Panc1 (cell line): ENCODE results near the gene DLGAP3. TPM values are rescaled to one million over a fixed set of nuclear protein-coding genes. Genes with fewer than 3 reads are reported as not detected.

ENCODE experiments used
- ATAC-seq: fragments of 200-7000 bp; cut with Tn5 transposase; 2 replicates; pipeline ENCODE4 v1.9.1; 2020; ENCODE audit warnings: mild to moderate bottlenecking, moderate library complexity
- BruUV-seq: library from RNA; stranded (reverse); fragments of 400-500 nt; replicated peaks from 2 replicates; lab custom pipeline; 2021; lab: Mats Ljungman, UMichigan
- CTCF ChIA-PET: fragments of 300-600 bp; sonication (Branson Sonifier 250); formaldehyde crosslinking; loops from one replicate; lab custom pipeline; 2022; ENCODE audit warnings: antibody characterized with exemption; lab: Charles Lee
- POLR2A ChIA-PET: fragments of 300-600 bp; sonication (Branson Sonifier 250); formaldehyde crosslinking; loops from one replicate; lab custom pipeline; 2022; ENCODE audit warnings: antibody characterized with exemption; lab: Charles Lee
- DNase-seq: peaks from one replicate; pipeline ENCODE4 v3.0.0-alpha.2; 2010; ENCODE audit warnings: low read depth, low spot score
- H3K27ac ChIP-seq: 2 replicates; pipeline ENCODE4 v1.5.1; 2011; ENCODE audit warnings: mild to moderate bottlenecking, low read length, inconsistent platforms
- H3K27me3 ChIP-seq: fragments of 200-500 bp; sonication (Bioruptor generic); 2 replicates; pipeline ENCODE4 v1.6.0; 2014; ENCODE audit warnings: low read length, inconsistent platforms; ENCODE audit not compliant: control insufficient read depth, insufficient read depth
- H3K36me3 ChIP-seq: fragments of 200-500 bp; sonication (Bioruptor generic); 2 replicates; pipeline ENCODE4 v1.5.1; 2014; ENCODE audit warnings: inconsistent platforms, mild to moderate bottlenecking, low read length, moderate library complexity; ENCODE audit not compliant: control insufficient read depth, insufficient read depth
- H3K4me1 ChIP-seq: 2 replicates; pipeline ENCODE4 v1.5.1; 2011; ENCODE audit warnings: inconsistent platforms, mild to moderate bottlenecking, low read length, moderate library complexity; ENCODE audit not compliant: control insufficient read depth, insufficient read depth
- H3K4me3 ChIP-seq, 2 experiments: 2 replicates each; pipeline ENCODE4 v1.5.1; 2011 to 2012; ENCODE audit warnings: low read depth in 2 of 2, low read length in 2 of 2, mild to moderate bottlenecking in 2 of 2, inconsistent platforms in 1 of 2, moderate library complexity in 1 of 2
- H3K9me3 ChIP-seq: fragments of 200-500 bp; sonication (Bioruptor generic); 2 replicates; pipeline ENCODE4 v1.5.1; 2014; ENCODE audit warnings: low read depth, mild to moderate bottlenecking, inconsistent platforms, low read length, moderate library complexity; ENCODE audit not compliant: control insufficient read depth, insufficient read depth
- POLR2AphosphoS5 ChIP-seq: IDR thresholded peaks from 2 replicates; pipeline ENCODE4 v1.6.1; 2012; ENCODE audit warnings: mild to moderate bottlenecking, low read depth, low read length, moderate library complexity
- REST ChIP-seq, 2 experiments: IDR thresholded peaks; 2 replicates each; pipeline ENCODE4 v1.6.1; 2011 to 2012; ENCODE audit warnings: low read depth in 2 of 2, control low read depth in 1 of 2, low read length in 1 of 2, mild to moderate bottlenecking in 1 of 2, moderate library complexity in 1 of 2; ENCODE audit not compliant: insufficient read depth in 1 of 2
- SIN3A ChIP-seq: IDR thresholded peaks from 2 replicates; pipeline ENCODE4 v1.6.1; 2012; ENCODE audit warnings: low read depth, mild to moderate bottlenecking, low read length, moderate library complexity, borderline replicate concordance; ENCODE audit not compliant: insufficient read depth
- TCF7L2 ChIP-seq: IDR thresholded peaks from 2 replicates; pipeline ENCODE4 v1.6.1; 2011; ENCODE audit warnings: mild to moderate bottlenecking, low read depth, low read length, inconsistent platforms
- in situ Hi-C: cut with HindIII; loops from 2 replicates; pipeline ENCODE4 v1.10.0; 2016; ENCODE audit warnings: low sequenced_read_pairs, low pct_unique_long_range_greater_than_20kb
- intact Hi-C: fragments of 100-400 bp; cut with micrococcal nuclease; formaldehyde crosslinking; loops from one replicate; pipeline ENCODE4 v1.10.0; 2022; ENCODE audit not compliant: unreplicated experiment
- total RNA-seq: library from RNA; stranded (reverse); gene quantifications from one replicate; pipeline ENCODE4 v1.2.1, GENCODE V29; 2021; ENCODE audit not compliant: unreplicated experiment
- TF ChIP-seq, protein P1 (sequence below): fragments of 450-650 bp; IDR thresholded peaks from 2 replicates; pipeline ENCODE4 v1.5.1; 2017; ENCODE audit warnings: mild to moderate bottlenecking

DLGAP3 gene
- total RNA-seq, 1 experiment from 2014 or later: 0.87 TPM

DNA sequence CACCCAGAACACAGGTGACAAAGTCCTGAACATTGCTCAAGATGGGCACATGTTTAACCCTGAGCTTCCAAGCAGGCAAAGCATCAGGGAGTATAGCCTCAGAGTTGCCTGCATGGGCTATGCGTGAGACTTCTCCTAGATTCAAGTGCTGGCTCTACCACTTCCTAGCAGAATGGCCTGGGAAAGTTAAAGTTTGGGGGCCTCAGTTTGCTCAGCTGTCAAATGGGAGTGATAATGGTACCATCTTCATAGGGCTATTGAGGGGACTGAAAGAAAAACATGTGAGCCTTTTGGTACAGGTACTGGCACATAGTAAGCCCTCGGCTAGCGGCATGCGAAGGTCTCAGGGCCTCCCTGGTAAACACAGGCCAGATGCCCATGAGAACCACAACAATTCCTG is 41.9 kb downstream of the DLGAP3 start:
- intact Hi-C loops (no loop called here), in situ Hi-C loops (no loop called here)
- TF ChIP-seq POLR2AphosphoS5: no peak
- Histone ChIP-seq H3K36me3 (no peaks in the 10 kb centered on the region), H3K27me3 (no peaks in the 10 kb centered on the region), H3K9me3 (peaks cover 10% of the 10 kb centered on the region; the same call in 1 of the 2 replicates), H3K27ac (no peak overlapping the region), H3K4me3 (no peak overlapping the region), H3K4me1 (no peaks in the 10 kb centered on the region)
- ChIA-PET POLR2A (no interaction called here), CTCF (no interaction called here)
- ATAC-seq: no peak
- BruUV-seq: no TSS peak
- no peak for DNase-seq

DNA sequence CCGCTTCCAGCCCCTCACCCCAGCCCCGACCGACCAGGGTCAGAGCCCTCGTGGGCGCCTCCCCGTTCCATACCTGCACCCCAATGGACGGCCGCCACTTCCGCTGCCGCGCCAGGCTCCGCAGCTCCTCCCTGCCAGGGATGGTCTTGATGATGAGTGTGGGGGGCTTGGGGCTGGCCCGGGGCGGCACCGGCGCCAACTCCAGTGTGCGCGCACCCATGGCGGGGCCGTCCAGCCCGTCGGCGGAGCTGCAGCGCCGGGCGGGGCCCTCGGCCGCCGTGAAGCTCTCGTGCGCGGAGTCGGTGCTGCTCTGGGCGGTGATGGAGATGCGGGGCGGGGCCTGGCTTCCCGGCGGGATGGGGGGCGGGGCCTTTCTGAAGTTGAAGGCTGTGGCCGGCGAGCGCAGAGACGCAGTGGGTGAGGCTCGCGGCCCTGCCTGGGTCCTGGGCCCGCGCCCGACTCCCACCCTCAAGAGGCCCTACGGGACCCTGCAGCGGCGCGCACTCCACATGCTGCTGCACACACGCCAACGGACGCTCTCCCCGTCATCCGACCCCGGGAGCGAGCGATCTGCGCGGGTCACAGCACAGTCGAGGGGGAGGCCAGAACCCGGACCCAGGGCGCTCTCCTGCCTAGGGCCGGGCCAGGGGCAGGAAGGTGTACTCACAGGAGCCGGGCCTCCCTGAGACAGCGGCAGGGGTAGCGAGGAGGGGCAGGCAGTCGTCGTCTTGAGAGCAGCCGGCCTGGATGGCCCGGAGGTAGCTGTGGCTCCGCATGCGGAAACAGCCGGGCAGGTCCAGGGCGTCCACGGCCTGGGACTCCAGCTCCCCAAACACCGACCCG is 43.8 kb downstream of the DLGAP3 start:
- intact Hi-C loops (no loop called here), in situ Hi-C loops (no loop called here)
- ATAC-seq (no peak), DNase-seq (no peak)
- Histone ChIP-seq H3K27me3 (peaks cover 2% of the 10 kb centered on the region; the same call in 1 of the 2 replicates), H3K27ac (no peak overlapping the region), H3K4me1 (no peaks in the 10 kb centered on the region), H3K36me3 (no peaks in the 10 kb centered on the region), H3K9me3 (0 out of 2 replicates have a peak, but pooled peaks cover 4% of the 10 kb centered on the region), H3K4me3 (no peak overlapping the region)
- CTCF ChIA-PET: no interaction called here
- POLR2A ChIA-PET: no interaction called here
- BruUV-seq: no TSS peak
- TF ChIP-seq SIN3A (no peak), POLR2AphosphoS5 (no peak), REST (IDR thresholded peaks at IDR 0.05; ENCODE audit: insufficient read depth in 1 of 2, low read depth in 2 of 2, low read length in 1 of 2) (no peak), TCF7L2 (no peak)
- TF ChIP-seq, protein P1, sequence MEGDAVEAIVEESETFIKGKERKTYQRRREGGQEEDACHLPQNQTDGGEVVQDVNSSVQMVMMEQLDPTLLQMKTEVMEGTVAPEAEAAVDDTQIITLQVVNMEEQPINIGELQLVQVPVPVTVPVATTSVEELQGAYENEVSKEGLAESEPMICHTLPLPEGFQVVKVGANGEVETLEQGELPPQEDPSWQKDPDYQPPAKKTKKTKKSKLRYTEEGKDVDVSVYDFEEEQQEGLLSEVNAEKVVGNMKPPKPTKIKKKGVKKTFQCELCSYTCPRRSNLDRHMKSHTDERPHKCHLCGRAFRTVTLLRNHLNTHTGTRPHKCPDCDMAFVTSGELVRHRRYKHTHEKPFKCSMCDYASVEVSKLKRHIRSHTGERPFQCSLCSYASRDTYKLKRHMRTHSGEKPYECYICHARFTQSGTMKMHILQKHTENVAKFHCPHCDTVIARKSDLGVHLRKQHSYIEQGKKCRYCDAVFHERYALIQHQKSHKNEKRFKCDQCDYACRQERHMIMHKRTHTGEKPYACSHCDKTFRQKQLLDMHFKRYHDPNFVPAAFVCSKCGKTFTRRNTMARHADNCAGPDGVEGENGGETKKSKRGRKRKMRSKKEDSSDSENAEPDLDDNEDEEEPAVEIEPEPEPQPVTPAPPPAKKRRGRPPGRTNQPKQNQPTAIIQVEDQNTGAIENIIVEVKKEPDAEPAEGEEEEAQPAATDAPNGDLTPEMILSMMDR: no peak

DNA sequence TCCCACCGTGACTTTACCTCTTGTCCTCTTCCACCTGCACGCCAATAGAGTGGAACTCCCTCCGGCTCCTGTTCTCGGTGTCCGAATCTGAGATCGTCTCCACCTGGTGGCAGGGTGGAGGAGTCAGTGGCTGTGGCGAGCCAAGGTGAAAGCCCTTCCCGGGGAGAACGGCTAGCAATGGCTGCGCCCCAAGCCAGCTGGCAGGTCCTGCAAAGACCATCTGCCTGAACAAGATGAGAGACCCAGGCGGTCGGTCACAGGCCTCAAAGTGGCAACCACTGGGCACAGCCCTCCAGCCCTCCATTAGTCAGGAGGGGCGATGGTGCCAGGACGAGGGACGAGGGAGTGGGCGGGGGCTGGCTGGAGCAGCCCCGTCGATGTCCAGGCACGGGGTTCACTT is 44.5 kb downstream of the DLGAP3 start:
- POLR2A ChIA-PET: no interaction called here
- DNase-seq (no peak), ATAC-seq (peak; percentile 73; the same call in 1 of the 2 replicates)
- in situ Hi-C loops: no loop called here
- Histone ChIP-seq H3K4me3 (no peak overlapping the region), H3K27me3 (peaks cover 2% of the 10 kb centered on the region; the same call in 1 of the 2 replicates), H3K36me3 (no peaks in the 10 kb centered on the region), H3K4me1 (no peaks in the 10 kb centered on the region), H3K9me3 (0 out of 2 replicates have a peak, but pooled peaks cover 4% of the 10 kb centered on the region), H3K27ac (no peak overlapping the region)
- intact Hi-C loops: no loop called here
- no TSS peak for BruUV-seq
- CTCF ChIA-PET: interaction anchor here (0.6 kb wide), 1 partner anchor 25 kb away, joined by 4 read pairs; the partner anchor contains the start of gene SMIM12
- TF ChIP-seq, protein P1: peak; percentile 52
- TF ChIP-seq REST (IDR thresholded peaks at IDR 0.05; ENCODE audit: insufficient read depth in 1 of 2, low read depth in 2 of 2, low read length in 1 of 2): no peak
